Dendritic cell treated with granulocyte-macrophage colony-stimulating factor and Interleukin-4, amounts not matched to agents 40 ng/mL and 50 ng/mL, for 4 days (primary cell): ENCODE measurements around the gene NCEH1.

Experiments
- H3K27ac Mint-ChIP-seq: one replicate; pipeline ENCODE4 v1.8.0; 2022; ENCODE audit warnings: mild to moderate bottlenecking, mixed read lengths
- H3K27me3 Mint-ChIP-seq: one replicate; pipeline ENCODE4 v1.8.0; 2022; ENCODE audit warnings: mild to moderate bottlenecking, mixed read lengths
- H3K36me3 Mint-ChIP-seq: one replicate; pipeline ENCODE4 v1.8.0; 2022; ENCODE audit warnings: low read depth, mixed read lengths
- H3K4me1 Mint-ChIP-seq: one replicate; pipeline ENCODE4 v1.8.0; 2022; ENCODE audit warnings: low read depth, mixed read lengths
- H3K4me3 Mint-ChIP-seq: one replicate; pipeline ENCODE4 v1.8.0; 2022; ENCODE audit warnings: mild to moderate bottlenecking, moderate library complexity, mixed read lengths
- H3K9me3 Mint-ChIP-seq: one replicate; pipeline ENCODE4 v1.8.0; 2022; ENCODE audit warnings: mixed read lengths
- intact Hi-C: fragments of 100-400 bp; cut with micrococcal nuclease; formaldehyde crosslinking; loops from one replicate; pipeline ENCODE4 v1.15.0; 2022

Gene NCEH1

GRCh38 chr3:172654470-172654869 lies 56.4 kb downstream of the NCEH1 start:
- Mint-ChIP-seq H3K27me3 (no peaks in the 10 kb centered on the region), H3K4me1 (peaks cover 11% of the 10 kb centered on the region), H3K4me3 (no peak overlapping the region), H3K9me3 (no peaks in the 10 kb centered on the region), H3K27ac (no peak overlapping the region), H3K36me3 (no peaks in the 10 kb centered on the region)
- intact Hi-C loops = no loop called here

GRCh38 chr3:172653004-172653572 lies 57.8 kb downstream of the NCEH1 start:
- Mint-ChIP-seq H3K27me3 (no peaks in the 10 kb centered on the region), H3K4me3 (no peak overlapping the region), H3K4me1 (peaks cover 21% of the 10 kb centered on the region), H3K9me3 (no peaks in the 10 kb centered on the region), H3K27ac (no peak overlapping the region), H3K36me3 (no peaks in the 10 kb centered on the region)
- intact Hi-C loops = no loop called here

- Mint-ChIP-seq H3K27me3 (no peaks in the 10 kb centered on the region), H3K27ac (no peak overlapping the region), H3K4me1 (peaks cover 21% of the 10 kb centered on the region), H3K4me3 (no peak overlapping the region), H3K9me3 (no peaks in the 10 kb centered on the region), H3K36me3 (no peaks in the 10 kb centered on the region)
- intact Hi-C loops = no loop called here
Measured at GRCh38 chr3:172651936-172652625, 58.8 kb downstream of the NCEH1 start.

GRCh38 chr3:172649987-172650386 lies 60.9 kb downstream of the NCEH1 start:
- Mint-ChIP-seq H3K4me1 (peaks cover 21% of the 10 kb centered on the region), H3K36me3 (no peaks in the 10 kb centered on the region), H3K27ac (no peak overlapping the region), H3K9me3 (no peaks in the 10 kb centered on the region), H3K27me3 (no peaks in the 10 kb centered on the region), H3K4me3 (no peak overlapping the region)
- intact Hi-C loops = no loop called here

- H3K9me3 Mint-ChIP-seq = no peaks in the 10 kb centered on the region
- H3K36me3 Mint-ChIP-seq = peaks cover 7% of the 10 kb centered on the region
- no peak overlapping the region for H3K4me3 Mint-ChIP-seq
- intact Hi-C loops = no loop called here
- H3K4me1 Mint-ChIP-seq = peaks cover 21% of the 10 kb centered on the region
- H3K27ac Mint-ChIP-seq = no peak overlapping the region
- no peaks in the 10 kb centered on the region for H3K27me3 Mint-ChIP-seq
Measured at GRCh38 chr3:172648747-172649146, 62.1 kb downstream of the NCEH1 start.

- H3K4me1 Mint-ChIP-seq = peaks cover 21% of the 10 kb centered on the region
- H3K36me3 Mint-ChIP-seq = peaks cover 16% of the 10 kb centered on the region
- H3K4me3 Mint-ChIP-seq = no peak overlapping the region
- H3K9me3 Mint-ChIP-seq = no peaks in the 10 kb centered on the region
- no peaks in the 10 kb centered on the region for H3K27me3 Mint-ChIP-seq
- H3K27ac Mint-ChIP-seq = no peak overlapping the region
- intact Hi-C loops = no loop called here
Measured at GRCh38 chr3:172647823-172648222, 63.0 kb downstream of the NCEH1 start.

- H3K27me3 Mint-ChIP-seq = no peaks in the 10 kb centered on the region
- H3K4me1 Mint-ChIP-seq = peaks cover 19% of the 10 kb centered on the region
- H3K36me3 Mint-ChIP-seq = peaks cover 24% of the 10 kb centered on the region
Measured at GRCh38 chr3:172647080-172647479, 63.8 kb downstream of the NCEH1 start.

GRCh38 chr3:172646439-172647015 lies 64.3 kb downstream of the NCEH1 start:
- peaks cover 13% of the 10 kb centered on the region for H3K4me1 Mint-ChIP-seq
- H3K4me3 Mint-ChIP-seq = no peak overlapping the region
- H3K9me3 Mint-ChIP-seq = no peaks in the 10 kb centered on the region
- intact Hi-C loops = no loop called here
- H3K27ac Mint-ChIP-seq = no peak overlapping the region
- H3K27me3 Mint-ChIP-seq = no peaks in the 10 kb centered on the region
- H3K36me3 Mint-ChIP-seq = peaks cover 29% of the 10 kb centered on the region

More at GRCh38 chr3:172647080-172647479, 63.8 kb downstream of the NCEH1 start:
- H3K4me3 Mint-ChIP-seq = no peak overlapping the region
- intact Hi-C loops = no loop called here
- no peaks in the 10 kb centered on the region for H3K9me3 Mint-ChIP-seq
- no peak overlapping the region for H3K27ac Mint-ChIP-seq

- peaks cover 40% of the 10 kb centered on the region for H3K36me3 Mint-ChIP-seq
- H3K4me1 Mint-ChIP-seq = peaks cover 8% of the 10 kb centered on the region
- intact Hi-C loops = no loop called here
- no peaks in the 10 kb centered on the region for H3K27me3 Mint-ChIP-seq
- H3K9me3 Mint-ChIP-seq = no peaks in the 10 kb centered on the region
- H3K4me3 Mint-ChIP-seq = no peak overlapping the region
- H3K27ac Mint-ChIP-seq = no peak overlapping the region
Measured at GRCh38 chr3:172644258-172644657, 66.6 kb downstream of the NCEH1 start.

GRCh38 chr3:172643506-172644179 lies 67.2 kb downstream of the NCEH1 start:
- Mint-ChIP-seq H3K9me3 (no peaks in the 10 kb centered on the region), H3K4me3 (no peak overlapping the region), H3K4me1 (peaks cover 2% of the 10 kb centered on the region), H3K27me3 (no peaks in the 10 kb centered on the region), H3K27ac (no peak overlapping the region), H3K36me3 (peaks cover 46% of the 10 kb centered on the region)
- intact Hi-C loops = no loop called here

- H3K27ac Mint-ChIP-seq = no peak overlapping the region
- H3K4me1 Mint-ChIP-seq = no peaks in the 10 kb centered on the region
- intact Hi-C loops = no loop called here
Measured at GRCh38 chr3:172641291-172641690, 69.6 kb downstream of the NCEH1 start.

GRCh38 chr3:172640751-172641150 lies 70.1 kb downstream of the NCEH1 start:
- Mint-ChIP-seq H3K27me3 (no peaks in the 10 kb centered on the region), H3K9me3 (no peaks in the 10 kb centered on the region), H3K4me1 (no peaks in the 10 kb centered on the region), H3K4me3 (no peak overlapping the region), H3K36me3 (peaks cover 55% of the 10 kb centered on the region), H3K27ac (no peak overlapping the region)
- intact Hi-C loops = no loop called here

More at GRCh38 chr3:172641291-172641690, 69.6 kb downstream of the NCEH1 start:
- H3K36me3 Mint-ChIP-seq = peaks cover 54% of the 10 kb centered on the region
- no peaks in the 10 kb centered on the region for H3K27me3 Mint-ChIP-seq
- H3K9me3 Mint-ChIP-seq = no peaks in the 10 kb centered on the region
- H3K4me3 Mint-ChIP-seq = no peak overlapping the region

- Mint-ChIP-seq H3K4me1 (no peaks in the 10 kb centered on the region), H3K9me3 (no peaks in the 10 kb centered on the region), H3K36me3 (peaks cover 61% of the 10 kb centered on the region), H3K27ac (no peak overlapping the region), H3K27me3 (no peaks in the 10 kb centered on the region), H3K4me3 (no peak overlapping the region)
- intact Hi-C loops = no loop called here
Measured at GRCh38 chr3:172635588-172635987, 75.3 kb downstream of the NCEH1 start.

GRCh38 chr3:172634948-172635347 lies 75.9 kb downstream of the NCEH1 start:
- H3K4me1 Mint-ChIP-seq = no peaks in the 10 kb centered on the region
- intact Hi-C loops = no loop called here
- H3K27me3 Mint-ChIP-seq = no peaks in the 10 kb centered on the region
- H3K36me3 Mint-ChIP-seq = peaks cover 65% of the 10 kb centered on the region
- no peaks in the 10 kb centered on the region for H3K9me3 Mint-ChIP-seq
- H3K27ac Mint-ChIP-seq = no peak overlapping the region
- no peak overlapping the region for H3K4me3 Mint-ChIP-seq
